Suppressor macrophage treated with lipopolysaccharide for 4 hours (primary cell): ENCODE measurements around the gene POR.
A peak's percentile ranks its signal among the peaks of the same experiment; 100 is the strongest.
"Not testable (repeated sequence)": the region's sequence is repeated elsewhere in the genome, so short reads cannot be mapped to it uniquely, and the experiment has no call there.

Source experiments
- DNase-seq: peaks from one replicate; pipeline ENCODE4 v3.0.0-alpha.2; 2020

POR gene

GRCh38 chr7:75885036-75885435, 29.9 kb upstream of the POR start:
- no peak for DNase-seq

GRCh38 chr7:75887669-75888369, 27.1 kb upstream of the POR start:
- no peak for DNase-seq

GRCh38 chr7:75888464-75889222, 26.3 kb upstream of the POR start:
- no peak for DNase-seq

GRCh38 chr7:75889223-75889825, 25.6 kb upstream of the POR start:
- no peak for DNase-seq

- DNase-seq, result no peak
Measured at GRCh38 chr7:75889826-75890225, 25.1 kb upstream of the POR start.

GRCh38 chr7:75891237-75891636, 23.7 kb upstream of the POR start:
- not testable (repeated sequence) for DNase-seq

GRCh38 chr7:75891815-75892411, 23.0 kb upstream of the POR start:
- DNase-seq, result no peak

GRCh38 chr7:75892634-75893272, 22.2 kb upstream of the POR start:
- DNase-seq, result no peak

GRCh38 chr7:75896803-75897327, 18.1 kb upstream of the POR start:
- no peak for DNase-seq

- no peak for DNase-seq
Measured at GRCh38 chr7:75900617-75901315, 14.2 kb upstream of the POR start.

- DNase-seq, result peak; percentile 81
Measured at GRCh38 chr7:75905785-75906604, 9.0 kb upstream of the POR start.

GRCh38 chr7:75906991-75907667, 7.8 kb upstream of the POR start:
- DNase-seq, result no peak

- DNase-seq, result not testable (repeated sequence)
Measured at GRCh38 chr7:75907668-75908039, 7.3 kb upstream of the POR start.

GRCh38 chr7:75909521-75910132, 5.3 kb upstream of the POR start:
- no peak for DNase-seq

- DNase-seq, result not testable (repeated sequence)
Measured at GRCh38 chr7:75911186-75911585, 3.8 kb upstream of the POR start.

- DNase-seq, result no peak
Measured at GRCh38 chr7:75913437-75913836, 1.5 kb upstream of the POR start.

- no peak for DNase-seq
Measured at GRCh38 chr7:75914169-75914654, 743 bp upstream of the POR start.

GRCh38 chr7:75915416-75916156, 631 bp downstream of the POR start:
- DNase-seq, result peak; percentile 29

- peak; percentile 54 for DNase-seq
Measured at GRCh38 chr7:75916259-75916658, 1.3 kb downstream of the POR start.
